GM12878 (cell line): ENCODE measurements around the gene ERP27. TPM values are rescaled to one million over a fixed set of nuclear protein-coding genes. Genes with fewer than 3 reads are reported as not detected.

Experiments used
- EP300 ChIP-seq, 2 experiments: fragments of 150-350 bp in 1 of 2; IDR thresholded peaks; 2 replicates each; pipeline ENCODE4 v1.6.1; 2011 to 2012; ENCODE audit warnings: low read depth in 2 of 2, low read length in 2 of 2, borderline replicate concordance in 1 of 2, improper control_type of control experiment in 1 of 2, inconsistent platforms in 1 of 2; ENCODE audit not compliant: control insufficient read depth in 1 of 2
- FOXK2 ChIP-seq: fragments of 450-650 bp; IDR thresholded peaks from 2 replicates; pipeline ENCODE4 v1.6.1; 2017; ENCODE audit warnings: mild to moderate bottlenecking, moderate library complexity
- HSF1 ChIP-seq: fragments of 150-350 bp; IDR thresholded peaks from 2 replicates; pipeline ENCODE4 v1.6.1; 2014; ENCODE audit warnings: mild to moderate bottlenecking, low read depth, low read length
- JUNB ChIP-seq: IDR thresholded peaks from 2 replicates; pipeline ENCODE4 v1.6.1; 2016; ENCODE audit warnings: antibody characterized with exemption, mild to moderate bottlenecking
- MAX ChIP-seq: IDR thresholded peaks from 2 replicates; pipeline ENCODE4 v1.6.1; 2012; ENCODE audit warnings: low read depth, low read length, improper control_type of control experiment
- MXI1 ChIP-seq: fragments of 150-350 bp; IDR thresholded peaks from 2 replicates; pipeline ENCODE4 v1.6.1; 2011; ENCODE audit warnings: low read depth, mild to moderate bottlenecking, inconsistent platforms, low read length, improper control_type of control experiment
- NRF1 ChIP-seq: conservative IDR thresholded peaks from 2 replicates; pipeline ENCODE4 v1.6.1; 2011; ENCODE audit warnings: mild to moderate bottlenecking, low read depth, low read length, improper control_type of control experiment
- PBX3 ChIP-seq: IDR thresholded peaks from 2 replicates; pipeline ENCODE4 v1.6.1; 2011; ENCODE audit warnings: mild to moderate bottlenecking, low read depth, low read length, moderate library complexity; ENCODE audit not compliant: insufficient replicate concordance
- PKNOX1 ChIP-seq: fragments of 450-650 bp; IDR thresholded peaks from 2 replicates; pipeline ENCODE4 v1.6.1; 2016; ENCODE audit warnings: mild to moderate bottlenecking
- SKIL ChIP-seq: fragments of 450-650 bp; IDR thresholded peaks from 2 replicates; pipeline ENCODE4 v1.6.1; 2017; ENCODE audit warnings: mild to moderate bottlenecking, low read depth, inconsistent platforms; ENCODE audit not compliant: poor library complexity, severe bottlenecking
- ZBTB11 ChIP-seq: fragments of 450-650 bp; formaldehyde crosslinking; IDR thresholded peaks from 2 replicates; pipeline ENCODE4 v1.5.0; 2022; ENCODE audit warnings: mild to moderate bottlenecking, missing genetic modification characterization
- ZBTB4 ChIP-seq: fragments of 450-650 bp; formaldehyde crosslinking; IDR thresholded peaks from 2 replicates; pipeline ENCODE4 v1.4.0; 2022; ENCODE audit warnings: mild to moderate bottlenecking, moderate library complexity
- ZNF274 ChIP-seq: IDR thresholded peaks from one replicate; pipeline ENCODE4 v1.8.0; 2011; ENCODE audit not compliant: insufficient read length, insufficient read depth
- polyA plus RNA-seq, 11 experiments: library from polyadenylated mRNA; depleted of rRNA in 4 of 11; unstranded in 6 of 11; stranded (reverse) in 5 of 11; fragments of >200 nt; fragmentation: Nextera tagmentation in 4 of 11; fragmentation: Illumina TruSeq in 1 of 11; extraction: Ambion mirVana in 4 of 11; extraction: Trizol in 1 of 11; gene quantifications; 1 replicate in 1 of 11; 2 replicates in 10 of 11; pipeline versions ENCODE4 v1.2.1 to v1.2.3, GENCODE V29; 2011 to 2016; ENCODE audit warnings: inconsistent platforms in 2 of 11, missing spikeins in 2 of 11, low read depth in 1 of 11
- total RNA-seq, 4 experiments: library from RNA; depleted of rRNA in 3 of 4; stranded (reverse); fragments of >200 nt in 3 of 4; fragmentation: Illumina TruSeq in 1 of 4; extraction: Trizol in 1 of 4; gene quantifications; 2 replicates each; pipeline versions ENCODE4 v1.2.1 to v1.2.3, GENCODE V29; 2013 to 2021

Gene ERP27
- total and polyA plus RNA-seq, 10 of the 15 experiments (the other 5 are each of a cell fraction or from before 2014, with no cell fraction given): 0.91 to 2.4 (median 1.4) TPM

- TF ChIP-seq MAX (no peak), NRF1 (no peak), EP300 (IDR thresholded peaks at IDR 0.05; ENCODE audit: borderline replicate concordance in 1 of 2, control insufficient read depth in 1 of 2, low read depth in 2 of 2, low read length in 2 of 2) (peak; percentile 19 to 51; a peak in 1 of 4 replicates), ZBTB11 (no peak), ZNF274 (no peak), SKIL (peak; percentile 16), PBX3 (peak; percentile 15), JUNB (peak; percentile 61), FOXK2 (no peak), MXI1 (no peak), HSF1 (no peak), ZBTB4 (CRISPR knock-in tag) (no peak), PKNOX1 (no peak)
These were observed 22.5 kb upstream of the ERP27 start (continued) for GRCh38 chr12:14960548-14961465.
